Stimulated activated CD4-positive, alpha-beta T cell treated with anti-CD3 and anti-CD28 coated beads, Interleukin-12 subunit alpha, Interleukin-12 subunit beta, amount 100 ng/mL, for 48 hours (primary cell): ENCODE measurements around the gene LIPF.
A peak's percentile ranks its signal among the peaks of the same experiment; 100 is the strongest.
"Not testable (repeated sequence)": the region's sequence is repeated elsewhere in the genome, so short reads cannot be mapped to it uniquely, and the experiment has no call there.

Experiments
- DNase-seq, 3 donors: peaks; one replicate each; pipeline ENCODE4 v3.0.0-alpha.2; 2020; ENCODE audit warnings: low read depth in 2 of 3, low spot score in 1 of 3

LIPF gene, protein sequence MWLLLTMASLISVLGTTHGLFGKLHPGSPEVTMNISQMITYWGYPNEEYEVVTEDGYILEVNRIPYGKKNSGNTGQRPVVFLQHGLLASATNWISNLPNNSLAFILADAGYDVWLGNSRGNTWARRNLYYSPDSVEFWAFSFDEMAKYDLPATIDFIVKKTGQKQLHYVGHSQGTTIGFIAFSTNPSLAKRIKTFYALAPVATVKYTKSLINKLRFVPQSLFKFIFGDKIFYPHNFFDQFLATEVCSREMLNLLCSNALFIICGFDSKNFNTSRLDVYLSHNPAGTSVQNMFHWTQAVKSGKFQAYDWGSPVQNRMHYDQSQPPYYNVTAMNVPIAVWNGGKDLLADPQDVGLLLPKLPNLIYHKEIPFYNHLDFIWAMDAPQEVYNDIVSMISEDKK

DNA sequence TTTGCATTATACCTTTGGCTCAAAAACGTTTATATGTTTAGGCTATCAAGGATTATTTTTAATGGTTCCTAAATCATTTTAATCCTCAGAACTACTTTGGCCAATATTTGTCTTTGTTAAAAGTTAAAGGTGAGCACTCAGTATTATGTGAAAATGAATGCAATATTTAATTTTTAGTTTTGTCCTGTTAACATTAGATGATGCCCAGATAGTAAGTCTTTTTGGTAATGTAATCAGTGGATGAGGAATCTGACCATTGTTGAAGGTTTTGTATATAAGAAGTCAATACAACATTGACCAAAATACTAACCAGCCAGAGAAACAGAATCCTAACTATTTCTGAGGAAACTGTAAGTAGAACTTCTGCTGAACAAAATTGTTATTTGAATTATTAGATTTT is at the start of gene LIPF:
LIPF (plus strand) TSS at position 301 of the 400 bp plus-strand sequence. CDS start 2,856 bp downstream, outside the sequence.
- DNase-seq, result no peak

DNA sequence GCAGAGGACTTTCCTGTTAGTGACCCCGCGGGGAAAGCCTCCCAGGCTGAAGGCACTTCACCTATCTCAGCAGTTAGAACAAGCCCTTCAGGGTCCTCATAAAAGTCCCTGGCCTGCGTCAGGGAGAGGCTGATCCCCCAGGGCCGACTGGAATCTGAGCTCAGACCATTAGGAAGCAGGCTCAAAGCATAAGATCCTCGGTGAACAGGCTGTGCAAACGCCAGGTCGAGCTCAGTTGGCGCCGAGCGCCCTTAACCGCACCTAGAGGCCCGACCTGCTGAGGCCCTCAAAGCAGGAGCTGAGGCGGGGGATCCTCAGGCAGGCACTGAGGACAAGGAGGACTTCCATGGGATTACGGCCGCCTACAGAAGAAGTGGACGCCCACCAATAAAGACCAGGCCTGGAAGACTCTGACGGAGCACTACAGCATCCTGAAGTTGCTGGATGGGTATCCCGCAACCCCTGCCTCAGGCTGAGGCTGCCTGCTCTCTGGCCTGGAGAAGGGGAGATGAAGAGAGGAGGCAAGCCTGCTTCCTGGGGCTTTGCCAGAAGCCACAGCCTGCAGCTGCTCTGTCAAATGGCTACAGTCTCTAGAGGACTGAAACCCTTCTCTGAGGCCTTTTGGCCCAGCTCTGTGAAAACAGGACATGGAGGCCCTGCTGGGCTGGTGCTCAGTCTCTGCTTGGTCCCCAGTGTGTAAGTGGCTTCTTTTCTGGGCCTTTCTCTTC is 47.8 kb upstream of the LIPF start:
- no peak for DNase-seq

DNA sequence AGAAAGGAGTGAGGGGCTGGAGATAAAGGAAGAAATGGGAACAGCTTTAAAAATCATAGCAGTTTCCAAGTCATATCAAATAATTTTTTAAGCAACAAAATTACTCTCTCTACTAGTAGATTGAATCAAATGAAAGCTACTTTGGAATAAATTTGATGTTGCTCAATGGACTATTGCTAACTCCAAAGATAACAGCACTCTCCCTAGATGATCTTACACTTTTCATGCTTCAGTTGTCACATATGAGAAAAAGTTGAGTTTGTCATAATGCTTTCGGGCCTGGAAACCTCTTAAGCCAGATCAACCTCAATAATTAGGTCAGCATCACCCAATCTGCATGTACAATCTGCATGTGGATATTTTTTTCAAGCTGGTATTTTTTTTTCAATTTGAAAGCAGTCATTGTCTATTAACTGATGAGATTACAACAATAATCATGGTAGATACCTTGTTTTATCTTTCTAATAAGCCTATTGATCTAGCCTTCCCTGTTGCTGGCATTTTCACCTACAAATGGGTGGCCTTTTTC is 46.4 kb upstream of the LIPF start:
- DNase-seq, result no peak

DNA sequence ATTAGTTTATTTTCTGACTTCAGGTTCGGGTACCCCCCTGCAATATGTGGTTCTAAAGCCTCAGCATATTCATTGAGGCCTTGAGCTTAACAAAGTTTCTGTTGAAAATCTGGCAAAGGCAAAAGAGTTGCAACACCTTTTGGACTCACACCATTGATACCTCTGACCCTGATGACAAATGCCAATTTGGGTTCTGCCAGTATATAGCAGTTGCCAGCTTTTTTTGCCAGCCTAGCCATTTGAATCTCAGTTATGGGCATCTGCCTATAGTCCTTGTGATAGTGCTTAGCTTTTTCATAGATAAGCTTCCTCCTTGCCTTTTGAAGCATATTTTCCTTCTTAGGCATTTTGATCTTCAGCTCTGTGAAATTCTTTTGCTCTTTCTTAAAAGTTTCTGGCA is 45.7 kb upstream of the LIPF start:
- DNase-seq, result no peak

DNA sequence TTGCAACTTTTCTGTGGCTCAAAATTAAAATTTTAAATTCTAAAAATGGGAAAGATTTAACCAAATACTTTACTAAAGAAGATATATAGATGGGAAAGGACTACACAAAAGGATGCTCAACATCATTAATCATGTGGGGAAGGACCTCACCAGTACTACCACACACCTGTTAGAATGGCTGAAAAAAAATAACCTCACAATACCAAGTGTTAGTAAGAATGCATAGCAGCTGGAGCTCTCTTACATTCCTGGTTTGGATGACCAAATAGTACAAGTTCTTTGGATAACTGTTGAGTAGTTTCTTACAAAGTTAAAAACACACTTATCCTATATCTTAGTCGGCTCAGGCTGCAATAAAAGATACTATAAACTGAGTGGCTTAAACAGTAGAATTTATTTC is 43.8 kb upstream of the LIPF start:
- no peak for DNase-seq

DNA sequence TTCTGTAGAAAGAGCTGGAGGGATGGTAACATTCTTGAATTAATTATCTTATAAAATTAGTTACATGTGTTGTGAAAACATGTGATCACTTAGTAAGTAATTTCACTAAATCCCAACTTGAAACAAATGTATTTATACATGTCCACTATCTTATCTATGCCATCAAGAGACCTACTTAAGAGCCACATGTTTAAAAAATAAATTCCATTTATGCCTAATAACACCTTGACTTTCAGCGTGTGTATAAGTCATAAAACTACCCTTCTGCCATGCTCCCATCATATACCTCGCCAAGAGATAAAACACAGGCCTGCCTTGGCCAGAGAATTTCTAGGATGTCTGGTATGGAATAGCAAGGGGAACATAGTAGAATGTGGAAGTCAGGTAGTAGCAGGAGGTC is 40.4 kb upstream of the LIPF start:
- DNase-seq, result no peak

DNA sequence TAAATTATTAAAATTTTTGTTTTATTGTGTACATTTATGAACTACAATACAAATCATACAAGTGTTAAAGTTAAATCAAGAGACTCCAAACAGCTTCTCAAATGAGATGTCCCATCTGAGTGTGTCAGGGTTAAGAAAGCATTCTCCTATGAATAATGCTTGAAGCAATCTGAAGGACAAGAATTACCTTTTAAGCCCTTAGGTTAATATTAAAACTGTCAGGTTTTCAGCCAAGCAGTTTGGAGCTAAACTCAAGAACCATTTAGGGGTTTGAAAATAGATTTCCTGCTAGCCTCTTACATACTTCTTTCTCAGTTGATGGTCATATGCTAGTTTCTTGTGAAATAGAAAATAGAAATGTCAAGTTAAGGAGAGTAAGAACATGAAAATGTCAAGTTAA is 39.4 kb upstream of the LIPF start:
- DNase-seq, result no peak

DNA sequence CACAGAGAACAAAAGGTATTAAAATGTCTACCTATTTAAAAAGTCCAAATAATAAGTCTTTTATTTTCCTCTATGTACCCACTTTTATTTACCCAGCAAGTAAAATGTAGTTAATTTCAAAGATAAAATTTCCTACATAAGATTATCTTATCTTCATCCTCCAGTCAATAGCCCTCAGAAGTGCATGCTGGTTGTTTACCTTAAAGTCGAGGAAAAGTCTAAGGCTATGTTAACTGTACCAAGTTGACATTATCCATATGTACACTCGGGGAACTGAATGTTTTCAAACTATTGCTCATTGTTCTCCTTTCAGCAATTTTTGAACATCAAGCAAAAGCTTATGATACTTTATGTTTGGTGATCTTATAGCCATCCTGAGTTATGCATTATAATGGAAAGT is 24.1 kb upstream of the LIPF start:
- no peak for DNase-seq

DNA sequence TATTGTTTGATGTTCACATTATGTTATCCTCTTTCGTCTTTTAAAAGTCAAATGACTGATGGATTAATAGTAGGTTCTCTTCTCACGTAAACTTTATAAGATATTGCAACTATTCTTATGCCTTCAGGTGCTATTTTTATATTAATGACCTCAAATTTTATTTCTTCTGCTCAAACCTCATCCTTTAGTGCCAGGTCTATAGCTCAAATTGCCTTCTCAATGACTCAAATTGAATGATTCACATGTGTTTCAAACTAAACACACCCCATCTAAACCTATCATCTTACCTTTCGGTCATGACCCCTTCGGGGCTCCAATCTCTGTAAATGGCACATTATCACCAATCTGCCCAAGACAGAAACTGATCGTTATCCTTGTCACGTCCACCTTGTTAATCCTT is 22.0 kb upstream of the LIPF start:
- DNase-seq, result no peak

DNA sequence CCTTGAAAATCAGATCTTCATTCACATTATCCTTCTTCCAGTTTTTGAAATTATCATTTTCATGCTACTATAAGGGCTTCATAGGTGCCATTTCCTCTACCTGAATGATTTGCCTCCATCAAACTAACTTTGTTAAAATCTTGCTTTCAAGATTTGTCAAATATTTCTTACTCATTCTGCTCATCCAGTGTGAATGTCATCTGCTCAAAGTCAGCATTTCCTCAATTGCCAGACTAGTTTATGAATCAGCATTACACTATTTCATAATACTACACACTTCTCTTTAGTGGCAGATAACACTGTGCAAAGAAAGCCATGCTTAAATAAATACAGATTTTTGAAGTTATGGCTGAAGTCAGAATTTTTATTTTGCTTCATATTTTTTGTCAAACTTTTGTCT is 21.3 kb upstream of the LIPF start:
- DNase-seq, result no peak

DNA sequence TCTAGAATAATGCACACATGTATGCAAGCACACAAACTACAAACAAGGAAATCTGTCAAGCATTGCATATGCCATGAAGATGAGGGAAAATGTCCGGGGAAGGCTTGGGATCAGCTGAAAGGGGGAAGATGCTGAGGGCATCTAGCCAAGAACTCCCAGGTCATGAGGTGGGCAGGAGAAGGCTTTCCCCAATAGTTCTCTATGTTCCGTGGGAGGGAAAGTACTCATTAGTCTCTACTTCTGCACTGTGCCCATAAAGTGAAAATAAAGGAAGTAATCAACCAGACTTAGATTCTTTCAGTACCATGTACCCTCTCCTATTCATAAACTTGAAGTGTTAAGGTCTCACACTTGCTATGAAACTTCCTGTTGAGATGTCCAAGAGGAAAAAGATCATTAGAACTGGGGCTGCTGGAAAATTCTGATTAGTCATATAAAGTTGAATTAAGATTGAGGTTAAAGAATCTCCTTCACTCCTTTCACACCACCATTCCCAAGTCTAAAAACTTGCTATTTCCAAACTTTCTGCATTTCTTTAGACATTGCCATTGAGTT is 17.1 kb upstream of the LIPF start:
- no peak for DNase-seq

DNA sequence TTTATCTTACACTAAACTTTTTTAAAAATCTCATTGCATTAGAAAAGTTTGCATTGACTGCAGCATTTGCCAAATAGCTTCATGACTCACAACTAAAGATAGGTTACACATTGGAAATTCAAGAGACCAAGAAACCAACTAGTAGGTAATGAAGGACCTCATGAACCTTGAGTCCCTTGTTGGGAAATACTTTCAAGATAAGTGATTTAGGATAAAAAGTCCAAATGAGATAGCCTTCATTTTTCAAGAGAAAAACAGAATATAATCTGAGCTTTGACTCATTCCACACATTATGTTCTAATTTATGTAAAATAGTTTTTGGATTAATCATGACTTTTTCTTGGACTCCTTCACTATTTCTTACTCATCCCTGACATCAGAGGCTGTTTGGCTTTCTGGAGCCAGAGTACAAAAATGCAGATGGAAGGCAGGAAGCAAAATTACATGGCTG is 13.1 kb upstream of the LIPF start:
- no peak for DNase-seq

DNA sequence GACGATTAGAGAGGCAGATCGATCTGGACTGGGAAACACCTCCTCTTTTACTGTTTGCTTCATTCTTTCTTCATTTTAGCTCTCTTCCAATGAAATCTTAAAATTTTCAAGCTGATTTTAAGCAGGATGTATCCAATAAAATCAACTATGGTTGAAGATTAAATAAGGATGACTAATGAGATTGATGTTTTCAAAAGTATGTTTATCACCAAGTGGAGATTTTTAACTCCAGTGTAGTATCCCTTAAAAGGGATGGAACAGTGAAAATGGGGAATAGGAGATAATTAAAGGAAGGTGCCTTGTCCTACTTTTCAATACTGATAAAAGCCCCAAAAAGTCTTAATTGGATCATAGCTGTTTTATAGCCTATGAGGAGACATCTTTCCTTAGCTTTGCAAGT is 11.6 kb upstream of the LIPF start:
- no peak for DNase-seq

DNA sequence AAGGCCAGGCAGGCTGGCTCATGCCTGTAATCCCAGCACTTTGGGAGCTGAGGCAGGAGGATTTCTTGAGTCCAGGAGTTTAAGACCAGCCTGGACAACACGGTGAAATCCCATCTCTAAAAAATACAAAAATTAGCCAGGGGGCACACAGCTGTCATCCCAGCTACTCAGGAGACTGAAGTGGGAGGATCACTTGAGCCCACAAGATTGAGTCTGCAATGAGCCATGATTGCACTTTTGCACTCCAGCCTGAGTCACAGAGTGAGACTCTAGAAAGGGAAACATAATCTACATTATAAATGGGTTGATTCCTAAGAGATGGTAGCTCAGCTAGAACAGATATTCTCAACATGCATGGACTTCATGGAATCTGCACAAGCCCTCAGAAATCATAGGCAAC is 6.3 kb upstream of the LIPF start:
- no peak for DNase-seq

DNA sequence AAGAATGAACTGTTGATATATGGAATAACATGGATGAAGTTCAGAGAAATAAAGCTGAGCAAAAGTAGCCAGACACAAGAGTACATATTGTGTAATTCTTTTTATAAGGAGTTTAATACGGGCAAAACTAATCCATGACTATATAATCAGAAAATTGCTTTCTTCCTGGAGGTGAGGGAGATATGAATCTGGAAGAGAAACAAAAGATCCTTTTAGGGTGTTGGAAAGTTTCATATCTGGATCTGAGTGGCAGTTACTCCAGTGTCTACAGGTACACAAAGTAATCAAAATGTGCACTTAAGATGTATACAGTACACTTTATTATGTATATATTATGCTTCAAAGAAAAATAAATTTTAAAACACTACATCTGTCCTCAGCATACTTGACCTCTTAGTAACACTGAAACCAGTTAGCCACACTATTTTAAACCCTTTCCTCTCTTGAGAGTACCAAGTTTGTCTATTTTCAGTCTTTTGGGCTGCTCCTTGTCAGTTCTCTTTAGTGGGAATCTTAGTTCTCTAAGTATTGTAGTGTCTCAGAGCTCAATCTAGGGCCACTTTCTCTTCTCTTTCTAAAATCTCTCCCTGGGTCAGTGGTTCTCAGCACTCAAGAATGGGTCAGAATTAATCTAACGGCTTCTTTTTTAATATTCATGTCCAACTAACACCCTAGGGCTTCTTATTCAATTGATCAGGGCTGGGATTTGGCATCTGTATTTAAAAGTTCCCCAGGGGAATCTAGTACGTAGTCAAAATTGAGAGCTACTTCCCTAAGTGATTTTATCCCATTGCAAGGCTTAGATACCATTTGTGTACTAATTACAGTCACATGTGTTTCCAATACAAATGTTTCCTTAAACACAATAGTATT is 4.3 kb upstream of the LIPF start:
- no peak for DNase-seq

DNA sequence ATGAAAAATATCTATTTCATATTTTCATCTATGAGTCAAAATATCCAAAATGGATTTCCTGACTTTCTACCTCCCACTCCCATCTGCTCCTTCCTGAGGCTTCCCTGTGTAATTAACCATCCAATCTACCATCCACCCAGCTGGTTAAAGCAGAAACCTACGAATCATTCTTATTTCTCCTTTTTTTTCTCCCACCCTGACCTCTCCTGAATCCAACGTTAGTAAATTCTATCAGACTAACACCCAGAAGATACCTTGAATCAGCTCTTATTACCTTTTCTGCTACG is 3.7 kb upstream of the LIPF start:
- no peak for DNase-seq

DNA sequence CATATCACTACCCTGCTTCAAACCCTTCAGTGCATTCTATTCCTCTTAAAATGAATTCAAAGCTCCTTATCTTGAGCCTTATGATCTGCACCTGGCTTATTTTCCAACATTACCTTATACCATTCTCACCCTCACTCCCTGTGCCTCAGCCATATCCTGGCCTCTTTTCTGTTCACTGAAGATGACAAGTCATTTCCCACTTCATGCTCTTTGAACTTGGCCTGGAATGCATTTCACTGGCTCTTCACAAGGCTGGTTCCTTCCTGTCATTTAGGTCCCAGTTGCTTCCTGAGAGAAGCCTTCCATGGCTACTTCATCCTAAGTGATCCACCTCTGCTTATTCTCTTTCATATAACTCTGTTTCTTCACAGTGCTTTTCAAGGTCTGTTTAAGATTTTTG is 3.2 kb upstream of the LIPF start:
- DNase-seq, result no peak

DNA sequence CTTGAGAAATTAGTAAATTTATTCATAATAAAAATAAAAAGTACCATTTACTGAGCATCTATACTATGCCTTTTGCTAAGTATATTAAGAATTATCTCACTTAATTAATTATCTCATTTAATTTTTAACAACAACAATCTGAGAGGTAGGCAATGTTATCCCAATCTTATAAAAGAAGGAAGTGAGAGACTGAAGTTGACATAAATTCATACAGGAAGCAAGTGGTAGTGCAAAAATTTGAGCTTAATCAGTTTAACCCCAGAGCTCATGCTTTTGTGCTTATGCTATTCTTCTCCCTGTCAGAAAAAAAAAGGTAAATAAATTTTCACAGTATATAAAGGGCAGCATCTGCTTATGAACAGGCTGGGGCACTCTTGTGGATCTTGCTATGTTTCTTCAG is 2.7 kb upstream of the LIPF start:
- no peak for DNase-seq

DNA sequence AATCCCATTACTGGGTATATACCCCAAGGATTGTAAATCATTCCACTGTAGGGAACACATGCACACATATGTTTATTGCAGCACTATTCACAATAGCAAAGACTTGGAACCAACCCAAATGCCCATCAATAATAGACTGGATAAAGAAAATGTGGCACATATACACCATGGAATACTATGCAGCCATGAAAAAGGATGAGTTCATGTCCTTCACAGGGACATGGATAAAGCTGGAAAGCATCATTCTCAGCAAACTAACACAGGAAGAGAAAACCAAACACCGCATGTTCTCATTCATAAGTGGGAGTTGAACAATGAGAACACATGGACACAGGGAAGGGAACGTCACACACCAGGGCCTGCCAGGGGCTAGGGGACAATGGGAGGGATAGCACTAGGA is 1.1 kb upstream of the LIPF start:
- not testable (repeated sequence) for DNase-seq

DNA sequence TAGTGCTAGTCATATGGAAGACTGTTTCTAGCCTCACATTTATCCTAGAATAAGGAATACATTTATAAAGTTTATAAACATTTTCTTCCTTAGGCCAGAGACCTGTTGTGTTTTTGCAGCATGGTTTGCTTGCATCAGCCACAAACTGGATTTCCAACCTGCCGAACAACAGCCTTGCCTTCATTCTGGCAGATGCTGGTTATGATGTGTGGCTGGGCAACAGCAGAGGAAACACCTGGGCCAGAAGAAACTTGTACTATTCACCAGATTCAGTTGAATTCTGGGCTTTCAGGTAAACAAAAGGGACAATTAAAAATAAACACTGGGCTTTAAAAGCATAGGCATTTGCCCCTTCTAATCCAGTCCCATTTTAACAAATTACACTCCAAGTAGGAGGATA is 4.2 kb downstream of the LIPF start:
- no peak for DNase-seq

DNA sequence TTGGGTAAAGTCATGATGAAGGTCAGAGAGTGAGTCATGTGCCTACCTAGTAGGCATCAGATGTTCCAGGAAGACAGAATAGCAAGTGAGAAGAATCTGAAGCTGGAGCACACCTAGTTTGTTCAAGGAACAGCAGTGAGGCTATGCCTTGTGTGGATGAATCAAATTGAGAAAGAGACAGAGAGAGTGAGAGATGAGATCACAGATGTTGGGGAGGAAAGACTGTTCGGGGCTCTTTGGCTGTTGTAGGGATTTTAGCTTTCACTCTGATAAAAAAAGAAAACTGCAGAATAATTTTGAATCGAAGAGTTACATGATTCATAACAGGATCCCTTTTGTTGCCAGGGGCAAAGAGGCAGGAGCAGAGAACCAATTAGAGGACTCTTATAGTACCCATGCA is 6.3 kb downstream of the LIPF start:
- peak in 2 of 3 donors; percentile 1 to 14 for DNase-seq
